Transverse colon (tissue), 4 donors: ENCODE measurements around the gene FAM170B.

Experiments
- CTCF ChIP-seq, 5 experiments: fragments of 200-600 bp in 3 of 5; fragments of 450-650 bp in 2 of 5; sonication (generic) in 3 of 5; IDR thresholded peaks; 1 replicate in 2 of 5; 2 replicates in 3 of 5; pipeline ENCODE4 v1.5.1; 2016 to 2017; ENCODE audit warnings: antibody characterized with exemption in 5 of 5, inconsistent platforms in 3 of 5, mild to moderate bottlenecking in 2 of 5, moderate library complexity in 1 of 5
- POLR2AphosphoS5 ChIP-seq, 3 donors: sonication (generic); formaldehyde crosslinking; IDR thresholded peaks; one replicate each; pipeline ENCODE4 v1.6.1; 2016; ENCODE audit warnings: antibody characterized with exemption in 3 of 3

DNA sequence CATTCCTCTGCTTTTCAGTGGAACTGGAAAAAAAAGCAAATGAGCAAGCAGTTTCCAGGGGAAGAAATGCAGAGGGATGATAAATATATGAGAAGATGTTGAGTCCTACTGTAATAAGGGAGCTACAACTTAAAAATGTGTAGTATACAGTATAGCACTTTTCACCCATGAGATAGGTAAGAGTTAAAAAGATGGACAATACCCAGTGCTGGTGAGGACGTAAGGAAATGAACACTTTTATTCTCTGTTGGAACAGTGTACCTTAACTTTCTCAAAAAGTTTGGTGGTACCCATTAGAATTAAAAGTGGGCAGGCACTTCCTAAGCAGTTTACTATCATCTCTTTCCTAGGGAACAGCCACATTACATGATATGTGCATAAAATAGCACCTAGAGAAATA, 2.7 kb upstream of the FAM170B start:
- no peak for TF ChIP-seq CTCF (IDR thresholded peaks at IDR 0.05)
- no peak for TF ChIP-seq POLR2AphosphoS5 (IDR thresholded peaks at IDR 0.05)
